Heart left ventricle (tissue), 13 donors: ENCODE results near the gene SPIN1.

ENCODE experiments used
- CTCF ChIP-seq, 12 donors: fragments of 200-600 bp; sonication (generic) in 4 of 12; IDR thresholded peaks; one replicate each; pipeline versions ENCODE4 v1.5.0 to v1.8.0; 2018 to 2022; ENCODE audit warnings: antibody characterized with exemption in 12 of 12, mild to moderate bottlenecking in 5 of 12
- POLR2A ChIP-seq, 2 donors: fragments of 450-650 bp; IDR thresholded peaks; one replicate each; pipeline ENCODE4 v1.6.1; 2017; ENCODE audit warnings: antibody characterized with exemption in 2 of 2, mild to moderate bottlenecking in 2 of 2, moderate library complexity in 2 of 2
- donor health status: ischemic (EF 13 %, LVEDD 7.1; RV severe dilation, severe dysfunction).
- donor health status: DM: no; HTN: yes; CAD: no.
- donor health status: DM: no; HTN: no; CAD: no.
- donor health status: ischemic (EF 25% LVEDD 6.9; RV normal size, moderate dysfunction).
- donor health status: ischemic (EF 25% LVEDD 5.7; RV mildly dilated, moderate dysfunction).
- donor health status: ischemic (EF 35%, LVEDD 5.7; RV mildly dilated, moderate dysfunction).
- donor health status: nonischemic (EF 11% LVEDD 7.7; RV severe dilation, severe dysfunction).
- donor health status: DM: yes; HTN: yes; CAD: no.
- donor health status: PGD.
- donor health status: ischemic (EF 29% LVEDD 5.4; RV normal size, mild dysfunction).
- donor health status: nonischemic (EF 23%, LVEDD 6.1; RV moderate dilation, normal function).

DNA sequence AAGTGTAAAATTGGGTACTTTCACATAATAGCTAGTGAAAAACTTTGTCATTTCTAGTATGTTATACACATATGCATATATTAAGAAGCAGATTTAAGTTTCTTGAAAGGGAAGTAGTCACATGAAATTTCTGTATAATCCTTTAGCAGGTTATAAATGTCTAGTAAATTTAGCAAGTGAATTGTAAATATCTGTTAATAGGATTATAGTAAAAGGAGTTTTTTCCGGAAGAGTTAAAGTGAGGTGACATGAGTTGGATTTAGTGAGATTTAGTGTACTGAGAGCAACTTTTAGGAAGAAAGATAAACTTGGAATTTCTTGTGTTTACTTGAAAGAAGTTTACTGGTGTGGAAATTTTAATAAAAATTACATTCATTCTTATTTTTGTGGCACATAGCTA, 38.4 kb downstream of the SPIN1 start:
- TF ChIP-seq POLR2A (IDR thresholded peaks at IDR 0.05) (no peak), CTCF (IDR thresholded peaks at IDR 0.05) (no peak)
